Activated CD8-positive, alpha-beta memory T cell treated with anti-CD3 and anti-CD28 coated beads for 4 hours (primary cell): Measurements from ENCODE around the gene CLTRN.
"Not testable (repeated sequence)": the region's sequence is repeated elsewhere in the genome, so short reads cannot be mapped to it uniquely, and the experiment has no call there.

Source experiments
- DNase-seq, 2 donors: peaks; one replicate each; pipeline ENCODE4 v3.0.0-alpha.2; 2020; ENCODE audit warnings: low read depth in 2 of 2

Gene CLTRN

DNA sequence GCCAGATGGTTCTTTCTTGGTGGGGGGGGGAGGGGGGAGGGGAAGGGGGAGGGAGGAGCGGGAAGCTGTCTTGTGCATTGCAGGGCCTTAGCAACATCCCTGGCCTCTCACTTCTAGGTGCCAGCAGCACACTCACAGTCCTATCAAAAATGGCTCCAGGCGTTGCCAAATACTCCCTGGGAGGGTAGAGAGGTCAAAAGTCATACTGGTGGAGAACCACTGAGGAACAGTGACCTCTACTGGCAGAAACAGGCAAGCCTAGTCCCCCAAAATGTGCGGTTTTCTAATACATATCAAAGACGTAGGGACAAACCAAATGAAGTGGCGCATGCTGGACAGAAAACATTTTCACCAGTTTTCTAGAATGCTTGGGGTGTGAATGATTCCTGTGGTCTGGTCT is 17.1 kb downstream of the CLTRN start:
- DNase-seq, result not testable (repeated sequence)

DNA sequence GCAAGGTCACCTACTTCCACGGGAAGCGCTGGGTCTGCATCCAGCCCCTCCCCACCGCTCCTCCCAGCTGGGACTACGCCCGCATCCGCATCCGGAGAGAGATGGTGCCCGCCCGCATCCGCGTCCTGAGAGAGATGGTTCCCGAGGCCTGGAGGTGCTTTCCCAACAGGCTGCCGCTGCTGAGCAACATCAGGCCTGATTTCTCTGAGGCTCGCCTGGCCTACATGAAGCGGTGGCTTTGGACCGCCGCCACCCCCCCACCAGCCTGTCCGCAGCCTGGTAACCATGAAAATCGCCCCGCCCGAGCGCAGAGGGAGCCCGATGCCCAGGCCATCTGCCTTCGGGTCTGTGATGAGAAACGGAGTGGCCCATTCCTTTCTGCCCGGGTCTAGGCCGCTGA is 18.1 kb downstream of the CLTRN start:
- DNase-seq, result no peak

DNA sequence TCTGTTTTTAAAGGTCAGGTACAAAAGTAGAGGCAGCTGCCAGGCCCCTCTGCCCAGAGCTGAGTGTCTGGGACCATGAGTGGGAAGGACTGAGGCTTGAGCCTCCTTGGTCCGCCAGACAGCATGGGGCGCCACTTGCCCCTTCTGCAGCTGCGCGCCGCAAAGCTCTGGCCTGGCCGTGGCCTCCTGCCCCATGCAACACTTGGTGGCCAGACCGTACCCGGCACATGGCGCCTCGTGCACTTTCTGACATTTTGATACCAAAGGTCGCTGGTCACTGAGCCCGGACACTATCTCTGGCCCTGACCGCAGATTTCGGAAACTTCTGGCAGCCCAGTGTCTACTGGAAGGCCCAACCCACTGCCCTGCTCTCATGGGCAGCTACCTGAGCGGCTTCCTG is 18.6 kb downstream of the CLTRN start:
- DNase-seq, result no peak

DNA sequence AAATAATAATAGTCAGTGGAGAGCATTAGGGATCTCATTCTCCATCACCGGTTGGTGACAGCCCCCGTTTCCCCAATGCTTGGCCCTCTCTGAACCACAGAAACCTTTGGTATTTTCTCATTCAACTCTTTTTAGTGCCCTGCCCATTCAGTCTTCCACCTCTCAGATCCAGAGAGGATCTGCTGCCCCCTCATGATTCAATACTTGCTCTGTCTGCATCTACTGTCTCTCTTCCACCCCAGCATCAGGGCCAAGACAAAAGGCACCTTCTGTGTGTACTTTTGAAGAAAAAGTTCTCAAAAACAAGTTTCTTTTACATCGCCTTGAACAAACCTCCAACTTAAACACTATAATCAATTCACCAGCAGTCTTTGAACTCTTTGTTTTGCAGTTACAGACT is 19.3 kb downstream of the CLTRN start:
- no peak for DNase-seq

DNA sequence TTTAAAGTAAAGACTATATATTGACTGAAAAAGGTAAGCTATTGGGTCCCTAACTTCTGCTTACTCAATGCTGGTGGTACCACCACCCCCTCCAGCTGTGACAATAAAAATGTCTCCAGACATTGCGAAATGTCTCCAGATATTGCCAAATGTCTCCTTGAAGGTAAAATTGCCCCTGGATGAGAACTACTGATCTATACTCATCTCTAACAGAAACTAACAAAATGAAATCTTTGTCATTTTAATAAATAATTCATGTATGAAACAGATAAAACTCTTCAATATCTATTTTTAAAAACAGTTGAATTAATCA is 20.1 kb downstream of the CLTRN start:
- no peak for DNase-seq

DNA sequence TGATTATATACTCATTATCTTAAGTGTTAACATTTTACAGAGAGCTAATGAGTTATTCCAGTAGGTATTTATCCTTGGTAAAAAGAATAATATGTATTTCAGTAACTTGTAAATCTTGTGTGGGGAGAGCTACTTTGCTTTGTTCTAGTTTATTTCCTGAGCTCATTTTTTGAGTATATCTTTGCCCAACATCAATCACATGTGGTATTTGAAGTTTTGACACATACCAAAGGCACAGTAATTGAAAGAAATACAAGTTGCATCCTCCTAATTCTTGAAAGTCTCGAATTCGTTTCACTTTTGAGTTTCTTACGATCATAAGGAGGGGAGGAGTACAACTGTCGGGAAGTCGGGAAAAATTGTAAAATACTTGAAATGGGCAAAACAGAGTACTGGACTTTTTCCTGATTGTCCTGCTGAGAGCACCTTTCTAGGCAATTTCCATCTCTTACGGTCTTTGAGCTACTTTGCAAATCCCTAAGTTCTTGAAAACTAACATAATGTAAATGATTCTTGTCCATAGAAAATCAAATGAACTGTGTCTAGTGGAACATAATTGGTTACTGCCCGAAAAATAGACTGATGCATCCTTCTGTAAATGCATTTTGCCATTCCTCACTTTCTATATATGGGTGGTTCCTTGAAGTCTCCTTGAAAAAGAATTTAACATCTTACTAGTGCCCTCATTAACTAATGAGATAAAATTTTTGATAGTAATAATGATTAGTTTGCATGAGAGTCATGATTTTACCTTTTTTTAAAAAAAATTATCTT is 20.6 kb downstream of the CLTRN start:
- no peak for DNase-seq

DNA sequence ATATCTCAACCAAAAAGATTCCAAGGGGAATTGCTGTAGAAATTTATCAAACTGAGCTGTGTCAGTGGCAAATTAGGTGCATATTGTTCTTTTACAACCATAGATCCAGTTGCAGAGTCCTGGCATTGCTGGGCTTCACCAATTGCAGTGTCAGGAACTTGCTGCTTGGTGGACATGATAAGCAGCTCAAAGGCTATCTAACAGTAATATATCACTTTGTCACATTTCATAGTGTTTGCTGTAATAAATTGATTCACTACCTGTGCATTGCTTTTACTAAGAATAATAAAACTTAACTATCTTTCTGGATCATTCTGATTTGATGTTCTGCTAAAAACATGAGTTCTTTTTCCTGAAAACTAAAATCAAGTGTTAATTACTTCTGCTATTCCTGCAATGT is 33.0 kb downstream of the CLTRN start:
- no peak for DNase-seq

DNA sequence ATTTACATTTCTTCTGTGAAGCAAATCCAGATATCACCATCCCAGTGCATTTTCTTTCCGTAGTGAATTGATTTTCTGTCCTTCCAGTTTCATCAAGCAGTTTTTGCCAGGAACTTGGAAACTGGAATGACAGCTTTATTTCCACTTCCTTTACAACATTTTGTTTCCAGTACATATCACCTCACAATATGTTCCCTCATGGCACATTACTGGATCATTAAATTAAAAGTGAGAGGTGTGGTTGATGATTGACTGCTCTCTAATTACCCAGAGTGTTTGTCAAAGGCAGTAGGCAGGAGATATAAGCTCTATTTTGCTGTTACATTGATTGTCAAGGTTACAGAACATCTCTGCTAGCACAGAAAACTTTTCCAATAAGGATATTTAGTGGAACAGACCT is 41.6 kb downstream of the CLTRN start:
- no peak for DNase-seq

DNA sequence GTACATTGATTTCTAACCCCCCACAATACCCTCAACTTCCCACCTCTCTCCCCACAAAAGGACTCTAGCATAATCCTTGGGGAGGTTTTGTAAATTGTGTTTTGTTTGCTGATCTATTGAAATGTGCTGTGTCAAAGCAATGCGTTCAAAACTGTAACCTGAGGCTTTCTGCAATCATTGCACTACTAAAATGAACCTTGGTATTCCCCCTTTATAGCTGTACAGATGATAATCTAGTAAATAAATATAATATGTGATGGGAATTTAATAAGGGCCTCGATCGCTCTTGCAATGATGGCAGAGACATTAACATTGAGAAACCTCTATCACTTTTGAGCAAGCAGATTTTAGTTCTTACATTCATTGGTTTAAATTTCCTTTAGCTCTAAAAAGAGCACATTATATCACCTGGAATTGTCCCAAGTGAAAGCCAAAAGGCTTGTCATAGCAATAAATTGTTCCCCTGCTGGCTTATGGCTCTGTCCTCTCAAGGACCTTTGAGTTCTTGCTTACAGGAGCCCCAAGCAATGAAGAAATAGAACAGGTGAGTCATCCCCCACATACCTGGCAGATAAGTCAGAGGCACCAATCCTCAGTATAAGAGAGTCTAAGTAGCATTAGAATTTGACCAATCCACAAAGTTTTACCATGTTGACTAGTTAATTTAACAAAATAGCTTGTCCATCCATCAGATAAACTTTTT is 45.4 kb downstream of the CLTRN start:
- no peak for DNase-seq

DNA sequence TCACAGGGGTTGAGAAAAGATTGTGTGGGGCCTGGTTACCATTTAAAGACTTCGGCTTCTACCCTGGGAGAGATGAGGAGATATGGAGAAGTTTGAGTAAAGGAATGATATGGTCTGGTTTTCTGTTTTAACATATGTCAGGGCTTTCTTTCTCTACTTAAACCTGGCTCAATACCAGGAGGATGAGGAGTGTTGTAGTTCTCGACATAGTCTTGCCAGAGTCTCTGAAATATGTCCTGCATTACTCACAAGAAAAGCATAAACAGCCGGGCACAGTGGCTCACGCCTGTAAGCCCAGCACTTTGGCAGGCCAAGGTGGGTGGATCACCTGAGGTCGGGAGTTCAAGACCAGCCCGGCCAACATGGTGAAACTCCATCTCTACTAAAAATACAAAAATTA is 47.5 kb downstream of the CLTRN start:
- DNase-seq, result no peak

DNA sequence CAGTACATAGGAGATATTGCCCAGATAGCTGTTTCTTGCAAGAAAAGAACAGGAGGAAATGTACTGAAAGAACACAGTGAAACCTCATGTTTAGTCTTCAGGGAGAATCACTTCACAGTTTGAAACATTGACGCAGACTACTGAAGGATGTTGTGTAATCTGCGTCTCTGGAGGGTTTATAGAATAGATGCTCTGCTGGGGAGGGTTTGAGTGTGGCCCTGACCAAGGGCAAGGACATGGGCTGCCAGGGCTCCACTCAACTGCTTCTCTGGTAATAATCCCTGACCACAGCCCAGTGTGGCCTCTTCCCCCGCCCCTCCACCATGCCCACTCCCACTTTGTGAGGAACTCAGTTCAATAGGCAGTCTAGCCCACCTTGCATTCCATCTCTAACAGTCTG is 48.1 kb downstream of the CLTRN start:
- DNase-seq, result no peak

DNA sequence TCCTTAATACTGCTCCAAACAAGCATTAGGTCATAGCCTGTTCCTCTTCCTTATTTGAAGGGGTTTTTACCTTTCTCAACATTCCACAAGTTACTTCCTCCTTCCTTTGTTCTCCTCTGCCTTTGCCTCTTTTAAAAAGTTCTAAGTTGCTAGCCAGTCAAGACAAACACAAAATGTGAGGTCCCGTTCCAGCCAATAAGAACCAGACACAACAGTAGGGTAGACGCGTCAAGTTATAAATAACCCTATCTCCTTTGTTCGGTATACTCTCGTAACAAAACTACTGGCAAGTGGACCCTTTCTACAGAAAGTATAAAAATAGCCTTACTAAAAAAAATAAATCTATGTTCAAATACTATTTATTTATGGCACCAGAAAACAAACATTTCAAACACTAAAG is 57.5 kb downstream of the CLTRN start:
- no peak for DNase-seq

DNA sequence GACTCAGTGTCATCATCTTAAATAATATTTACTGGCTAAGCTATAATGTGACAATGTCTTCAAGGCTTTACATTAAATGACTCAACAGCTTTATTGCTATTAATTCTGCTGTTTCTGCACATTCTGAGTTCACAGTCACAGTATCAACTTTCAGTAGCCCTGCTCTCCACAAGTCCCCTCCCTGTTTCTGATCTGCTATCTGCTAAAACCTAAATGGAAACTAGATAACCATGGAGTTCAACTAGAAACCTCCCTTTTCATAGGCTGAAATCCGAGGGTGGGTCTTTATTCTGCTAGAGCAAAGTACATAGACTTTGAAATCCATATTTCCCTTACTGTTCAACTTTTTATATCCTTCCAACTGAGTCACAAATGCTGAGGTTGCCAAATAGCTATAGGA is 58.5 kb downstream of the CLTRN start:
- no peak for DNase-seq

DNA sequence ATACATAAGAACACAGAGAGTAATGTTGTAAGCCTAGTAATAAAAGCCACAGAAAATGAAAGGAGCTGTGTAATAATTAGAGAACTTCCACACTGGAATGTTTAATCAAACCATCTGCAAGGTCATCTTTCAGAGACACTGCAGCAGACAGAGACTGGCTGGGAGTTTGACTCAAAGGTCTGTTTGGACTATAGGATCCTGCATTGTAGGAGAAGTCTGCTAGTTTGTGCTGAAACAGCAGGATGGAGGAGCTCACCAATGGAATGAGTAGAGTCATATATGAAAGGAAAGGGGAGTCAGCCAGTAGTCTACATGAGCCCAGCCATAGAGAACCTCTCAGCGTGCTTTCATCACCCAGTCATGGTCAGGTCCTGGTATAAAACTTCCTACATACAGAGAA is 59.4 kb downstream of the CLTRN start:
- no peak for DNase-seq

DNA sequence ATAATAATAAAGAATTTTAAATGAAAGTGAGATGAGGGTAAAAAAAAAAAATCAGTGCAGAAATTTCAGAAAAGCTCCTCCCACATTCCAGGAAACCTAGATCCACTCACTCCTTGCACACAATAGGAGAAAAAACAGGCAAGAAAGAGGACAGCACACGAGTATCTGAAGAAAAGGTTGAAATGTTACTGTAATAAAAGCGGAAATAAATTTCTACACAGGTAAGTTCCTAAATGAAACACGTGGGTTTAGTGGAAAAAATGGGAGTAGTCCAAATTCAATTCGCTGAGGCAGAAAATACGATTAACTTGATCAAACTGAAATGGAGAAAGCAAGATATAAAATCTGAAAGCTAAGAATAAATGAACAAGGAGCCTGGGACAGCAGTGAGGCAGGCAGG is 61.8 kb downstream of the CLTRN start:
- DNase-seq, result no peak

DNA sequence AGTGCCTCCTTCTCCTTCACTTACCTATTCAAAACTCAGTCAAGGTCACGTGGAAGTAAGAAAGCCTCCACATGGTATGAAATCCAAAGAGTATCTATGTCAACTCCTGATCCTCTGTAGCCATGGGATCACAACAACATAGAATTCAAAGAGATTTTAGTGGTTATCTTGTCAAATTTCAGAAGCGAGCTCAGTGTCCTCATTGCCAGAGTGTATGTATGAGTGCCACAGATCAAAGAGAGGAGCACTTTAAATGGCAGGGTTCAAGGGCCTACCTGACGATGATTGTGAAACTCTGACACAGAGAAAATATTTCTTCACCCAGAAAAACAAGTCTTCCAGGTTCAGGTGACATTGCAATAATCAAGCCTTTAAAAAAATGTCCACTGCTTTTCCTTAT is 62.7 kb downstream of the CLTRN start:
- DNase-seq, result no peak

DNA sequence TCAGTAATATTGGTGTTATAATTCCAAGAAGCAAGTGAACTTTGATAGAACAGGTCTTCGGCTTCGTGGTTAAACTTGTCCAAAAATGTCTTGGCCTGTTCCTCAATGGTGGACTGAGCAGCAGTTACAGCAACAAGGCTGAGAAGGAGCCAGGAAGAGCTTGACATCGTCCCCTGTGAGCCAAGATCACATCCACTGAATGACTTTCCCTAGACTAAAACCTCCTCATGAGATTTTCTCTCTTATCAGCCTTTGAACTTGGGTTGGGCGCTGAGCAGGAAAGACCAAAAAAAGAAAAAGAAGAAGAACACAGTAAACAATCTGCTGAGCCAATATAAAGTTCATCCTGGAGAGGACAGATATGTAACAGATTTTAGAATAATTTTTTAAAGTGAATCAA is 63.9 kb downstream of the CLTRN start, which contains the start of gene ACE2:
Gene ACE2, minus strand, starts transcription at position 216 of the 400 bp plus-strand sequence. Its CDS starts 49 bp downstream, at position 167.
- DNase-seq, result no peak

DNA sequence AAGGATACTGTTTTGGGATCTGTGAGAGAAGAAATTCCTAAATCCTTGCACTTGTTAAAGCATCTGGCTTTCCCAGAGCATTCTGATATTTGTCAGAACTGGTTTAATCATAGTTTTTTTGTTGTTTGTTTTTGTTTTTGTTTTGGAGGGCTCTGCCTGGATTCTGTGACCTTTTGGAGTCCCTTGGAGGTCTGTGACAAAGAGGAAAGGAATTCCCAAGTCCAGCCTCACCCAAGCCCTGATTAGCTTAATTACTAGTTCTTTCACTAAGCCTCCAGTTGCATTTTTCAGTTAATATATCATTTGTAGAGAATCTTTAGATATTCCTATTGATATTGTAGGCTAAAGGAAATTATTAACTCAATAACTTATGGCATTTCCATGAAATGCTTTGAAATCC is 64.6 kb downstream of the CLTRN start:
- no peak for DNase-seq

DNA sequence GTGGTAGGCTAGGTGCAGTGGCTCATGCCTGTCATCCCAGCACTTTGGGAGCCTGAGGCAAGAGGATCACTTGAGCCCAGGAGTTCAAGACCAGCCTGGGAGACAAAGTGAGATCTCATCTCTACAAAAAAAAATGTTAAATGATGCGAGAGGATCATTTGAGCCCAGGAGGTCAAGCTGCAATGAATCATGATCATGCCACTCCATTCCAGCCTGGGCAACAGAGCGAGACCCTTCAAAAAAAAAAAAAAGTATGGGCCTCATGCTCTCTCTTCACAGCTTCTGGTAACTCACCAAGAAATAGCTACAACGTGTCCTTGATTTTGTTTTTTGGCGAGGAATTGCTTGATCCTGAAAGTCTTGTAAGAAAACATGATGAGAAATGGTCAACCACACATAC is 65.1 kb downstream of the CLTRN start:
- DNase-seq, result no peak

DNA sequence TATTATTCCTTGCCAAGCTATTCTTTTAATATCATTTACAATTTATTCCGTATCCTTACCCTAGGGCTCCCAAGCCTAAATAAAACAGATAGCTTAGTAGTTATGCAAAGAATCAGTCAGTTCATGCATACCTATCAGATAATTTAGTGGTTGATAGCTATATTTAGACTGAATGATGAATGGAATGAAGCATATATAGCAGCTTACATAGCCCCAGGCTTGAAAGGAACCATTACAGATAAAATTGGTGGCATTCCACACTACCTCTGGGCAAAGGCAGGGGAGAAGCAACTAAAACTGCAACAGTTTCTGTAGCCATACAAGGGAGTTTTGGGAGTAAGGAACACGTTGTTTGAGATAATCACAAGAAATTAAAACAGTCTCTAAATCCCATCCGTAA is 66.6 kb downstream of the CLTRN start:
- no peak for DNase-seq

DNA sequence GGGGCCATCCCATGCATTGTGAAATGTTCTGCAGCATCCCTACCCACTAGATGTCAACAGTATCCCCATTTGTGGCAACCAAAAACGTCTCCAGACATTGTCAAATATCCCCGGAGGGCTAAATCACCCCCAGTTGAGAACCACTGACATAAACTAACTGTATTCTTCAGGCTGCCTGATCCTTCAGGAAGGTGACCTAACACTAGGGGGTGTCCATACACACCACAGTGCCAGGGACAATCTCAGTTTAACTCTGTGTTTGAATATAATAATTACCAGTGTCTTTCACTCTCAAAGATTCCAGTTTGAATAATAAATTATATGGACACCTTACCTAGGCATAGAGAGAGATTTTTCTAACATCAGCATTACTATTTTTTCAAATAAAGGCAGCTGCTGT is 70.2 kb downstream of the CLTRN start:
- DNase-seq, result no peak

DNA sequence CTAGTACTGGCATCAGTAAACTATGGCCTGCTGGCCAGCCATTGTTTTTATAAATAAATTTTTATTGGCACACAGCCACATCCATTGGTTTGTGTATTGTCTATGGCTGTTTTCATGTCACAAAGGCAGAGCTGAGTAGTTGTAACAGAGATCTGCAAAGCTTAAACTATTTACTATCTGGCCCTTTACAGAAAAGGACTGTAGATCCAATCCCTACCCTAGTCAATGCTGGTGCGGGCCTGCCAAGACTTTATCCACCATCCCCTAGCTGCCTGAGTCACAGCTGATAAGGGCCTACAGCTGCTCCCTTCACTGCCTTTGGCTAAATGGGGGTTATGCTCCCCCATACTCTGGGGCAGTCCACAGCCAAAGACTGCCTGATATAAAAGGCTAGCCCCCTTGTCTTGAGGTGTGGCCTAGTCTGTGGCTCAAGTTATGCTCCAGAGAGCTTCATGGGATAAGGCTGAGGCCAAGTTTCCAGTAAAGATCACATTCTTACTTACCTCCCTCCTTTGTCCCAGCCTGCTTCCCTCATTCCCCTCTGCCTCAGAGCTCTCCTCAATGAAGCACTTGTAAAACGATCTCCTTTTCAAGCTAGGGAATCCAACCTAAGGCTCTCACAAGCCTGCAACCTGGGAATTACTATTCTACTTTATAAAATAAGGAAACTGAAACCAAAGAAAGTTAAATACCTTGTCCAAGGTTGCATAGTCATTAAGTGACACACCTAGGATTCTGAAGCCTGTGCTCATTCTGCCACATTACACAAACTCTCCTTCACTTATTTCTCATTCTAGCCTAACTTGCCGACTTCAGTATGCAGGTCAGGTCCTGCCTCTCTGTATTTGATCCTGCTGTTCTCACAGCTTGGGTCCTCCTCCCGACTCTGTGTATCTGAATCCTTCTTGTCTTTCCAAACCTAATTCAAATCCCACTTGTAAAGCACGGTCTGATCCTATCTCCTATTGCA is 84.5 kb downstream of the CLTRN start:
- DNase-seq, result no peak
